Astrocyte (in vitro differentiated cells and primary cell): ENCODE measurements around the gene EIF4G3. TPM values are rescaled to one million over a fixed set of nuclear protein-coding genes. Genes with fewer than 3 reads are reported as not detected.
"Not testable (repeated sequence)": the region's sequence is repeated elsewhere in the genome, so short reads cannot be mapped to it uniquely, and the experiment has no call there.

Experiments used
- DNase-seq: peaks from one replicate; pipeline ENCODE4 v3.0.0-alpha.2; 2010; ENCODE audit warnings: low read depth
- FAIRE-seq: peaks from 2 replicates; lab custom pipeline; 2011; peaks lifted over from hg19 to GRCh38; lab: Jason Lieb, UNC
- H2AFZ ChIP-seq: 2 replicates; pipeline ENCODE4 v1.6.0; 2012; ENCODE audit warnings: low read depth, low read length, inconsistent platforms
- H3K27ac ChIP-seq: 2 replicates; pipeline ENCODE4 v1.5.1; 2011; ENCODE audit warnings: low read depth, low read length, inconsistent platforms
- H3K27me3 ChIP-seq: 2 replicates; pipeline ENCODE4 v1.6.0; 2011; ENCODE audit warnings: low read length, inconsistent platforms; ENCODE audit not compliant: insufficient read depth
- H3K36me3 ChIP-seq: 2 replicates; pipeline ENCODE4 v1.5.1; 2011; ENCODE audit warnings: low read length, inconsistent platforms; ENCODE audit not compliant: insufficient read depth
- H3K4me1 ChIP-seq: 2 replicates; pipeline ENCODE4 v1.5.1; 2011; ENCODE audit warnings: low read length, inconsistent platforms; ENCODE audit not compliant: insufficient read depth
- H3K4me2 ChIP-seq: 2 replicates; pipeline ENCODE4 v1.6.0; 2012; ENCODE audit warnings: low read length, inconsistent platforms
- H3K4me3 ChIP-seq: 2 replicates; pipeline ENCODE4 v1.5.1; 2011; ENCODE audit warnings: low read depth, mild to moderate bottlenecking, low read length, inconsistent platforms; ENCODE audit not compliant: insufficient read depth
- H3K79me2 ChIP-seq: 2 replicates; pipeline ENCODE4 v1.6.0; 2012; ENCODE audit warnings: mild to moderate bottlenecking, low read length, inconsistent platforms; ENCODE audit not compliant: insufficient read depth
- H3K9ac ChIP-seq: 2 replicates; pipeline ENCODE4 v1.6.0; 2012; ENCODE audit warnings: mild to moderate bottlenecking, low read length, inconsistent platforms
- H3K9me3 ChIP-seq: 2 replicates; pipeline ENCODE4 v1.5.1; 2012; ENCODE audit warnings: low read depth, mild to moderate bottlenecking, low read length, inconsistent platforms; ENCODE audit not compliant: insufficient read depth
- H4K20me1 ChIP-seq: 2 replicates; pipeline ENCODE4 v1.6.0; 2012; ENCODE audit warnings: low read length, inconsistent platforms; ENCODE audit not compliant: insufficient read depth
- H3K27ac Mint-ChIP-seq: one replicate; pipeline ENCODE4 v1.8.0; 2021; ENCODE audit warnings: mild to moderate bottlenecking, mixed read lengths; ENCODE audit not compliant: unreplicated experiment
- H3K27me3 Mint-ChIP-seq: one replicate; pipeline ENCODE4 v1.8.0; 2021; ENCODE audit warnings: low read depth, mixed read lengths; ENCODE audit not compliant: unreplicated experiment
- H3K36me3 Mint-ChIP-seq: one replicate; pipeline ENCODE4 v1.8.0; 2021; ENCODE audit warnings: low read depth, mixed read lengths; ENCODE audit not compliant: unreplicated experiment
- H3K4me1 Mint-ChIP-seq: one replicate; pipeline ENCODE4 v1.8.0; 2021; ENCODE audit warnings: low read depth, mixed read lengths; ENCODE audit not compliant: unreplicated experiment
- H3K4me3 Mint-ChIP-seq: one replicate; pipeline ENCODE4 v1.8.0; 2021; ENCODE audit warnings: mild to moderate bottlenecking, moderate library complexity, mixed read lengths; ENCODE audit not compliant: unreplicated experiment
- H3K9me3 Mint-ChIP-seq: one replicate; pipeline ENCODE4 v1.8.0; 2021; ENCODE audit warnings: mild to moderate bottlenecking, mixed read lengths; ENCODE audit not compliant: unreplicated experiment
- EZH2 ChIP-seq: IDR thresholded peaks from 2 replicates; pipeline ENCODE4 v1.6.1; 2012; ENCODE audit warnings: mild to moderate bottlenecking, low read length, inconsistent platforms; ENCODE audit not compliant: insufficient read depth
- total RNA-seq: library from RNA; stranded (reverse); gene quantifications from 2 replicates; pipeline ENCODE4 v1.2.1, GENCODE V29; 2021
- TF ChIP-seq, protein P1 (sequence below): IDR thresholded peaks from 2 replicates; pipeline ENCODE4 v1.5.1; 2011; ENCODE audit warnings: low read depth, mild to moderate bottlenecking, inconsistent platforms, low read length, moderate library complexity; ENCODE audit not compliant: insufficient read depth

Gene EIF4G3
- total RNA-seq, 1 donor from 2014 or later = 76.1 TPM

DNA sequence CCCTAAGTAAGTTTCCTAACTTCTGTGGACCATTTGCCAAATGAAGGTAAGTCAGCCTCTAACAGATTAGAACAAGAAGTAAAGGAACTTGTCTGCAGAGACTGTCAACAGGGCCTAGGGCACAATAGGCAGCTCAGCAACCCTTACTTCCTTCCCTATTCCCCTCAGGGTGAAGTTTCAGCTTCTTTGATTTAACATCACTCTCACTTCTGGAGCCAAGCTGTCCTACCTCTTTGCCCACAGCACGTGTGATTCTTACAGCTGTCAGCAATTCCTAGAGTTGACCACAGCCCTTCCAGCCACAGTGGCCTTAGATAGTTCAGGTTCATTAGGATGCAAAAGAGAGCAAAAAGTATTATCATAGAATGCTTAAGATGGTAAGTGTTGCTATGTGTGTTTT is 7.6 kb upstream of the EIF4G3 start:
- Histone ChIP-seq H3K27me3 (peaks cover under 1% of the 10 kb centered on the region), H2AFZ (no peak overlapping the region), H3K4me1 (no peaks in the 10 kb centered on the region), H4K20me1 (no peaks in the 10 kb centered on the region), H3K27ac (no peak overlapping the region), H3K4me3 (no peak overlapping the region), H3K79me2 (no peaks in the 10 kb centered on the region), H3K36me3 (no peaks in the 10 kb centered on the region), H3K4me2 (no peak overlapping the region), H3K9me3 (no peaks in the 10 kb centered on the region), H3K9ac (no peak overlapping the region)
- peaks cover 2% of the 10 kb centered on the region for H3K36me3 Mint-ChIP-seq
- peaks cover 18% of the 10 kb centered on the region for H3K27me3 Mint-ChIP-seq
- no peak for DNase-seq
- H3K27ac Mint-ChIP-seq = no peak overlapping the region
- TF ChIP-seq EZH2 = no peak
- TF ChIP-seq, protein P1, sequence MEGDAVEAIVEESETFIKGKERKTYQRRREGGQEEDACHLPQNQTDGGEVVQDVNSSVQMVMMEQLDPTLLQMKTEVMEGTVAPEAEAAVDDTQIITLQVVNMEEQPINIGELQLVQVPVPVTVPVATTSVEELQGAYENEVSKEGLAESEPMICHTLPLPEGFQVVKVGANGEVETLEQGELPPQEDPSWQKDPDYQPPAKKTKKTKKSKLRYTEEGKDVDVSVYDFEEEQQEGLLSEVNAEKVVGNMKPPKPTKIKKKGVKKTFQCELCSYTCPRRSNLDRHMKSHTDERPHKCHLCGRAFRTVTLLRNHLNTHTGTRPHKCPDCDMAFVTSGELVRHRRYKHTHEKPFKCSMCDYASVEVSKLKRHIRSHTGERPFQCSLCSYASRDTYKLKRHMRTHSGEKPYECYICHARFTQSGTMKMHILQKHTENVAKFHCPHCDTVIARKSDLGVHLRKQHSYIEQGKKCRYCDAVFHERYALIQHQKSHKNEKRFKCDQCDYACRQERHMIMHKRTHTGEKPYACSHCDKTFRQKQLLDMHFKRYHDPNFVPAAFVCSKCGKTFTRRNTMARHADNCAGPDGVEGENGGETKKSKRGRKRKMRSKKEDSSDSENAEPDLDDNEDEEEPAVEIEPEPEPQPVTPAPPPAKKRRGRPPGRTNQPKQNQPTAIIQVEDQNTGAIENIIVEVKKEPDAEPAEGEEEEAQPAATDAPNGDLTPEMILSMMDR = no peak
- no peak overlapping the region for H3K4me3 Mint-ChIP-seq
- H3K4me1 Mint-ChIP-seq = peaks cover 3% of the 10 kb centered on the region
- no peaks in the 10 kb centered on the region for H3K9me3 Mint-ChIP-seq
- no peak for FAIRE-seq

DNA sequence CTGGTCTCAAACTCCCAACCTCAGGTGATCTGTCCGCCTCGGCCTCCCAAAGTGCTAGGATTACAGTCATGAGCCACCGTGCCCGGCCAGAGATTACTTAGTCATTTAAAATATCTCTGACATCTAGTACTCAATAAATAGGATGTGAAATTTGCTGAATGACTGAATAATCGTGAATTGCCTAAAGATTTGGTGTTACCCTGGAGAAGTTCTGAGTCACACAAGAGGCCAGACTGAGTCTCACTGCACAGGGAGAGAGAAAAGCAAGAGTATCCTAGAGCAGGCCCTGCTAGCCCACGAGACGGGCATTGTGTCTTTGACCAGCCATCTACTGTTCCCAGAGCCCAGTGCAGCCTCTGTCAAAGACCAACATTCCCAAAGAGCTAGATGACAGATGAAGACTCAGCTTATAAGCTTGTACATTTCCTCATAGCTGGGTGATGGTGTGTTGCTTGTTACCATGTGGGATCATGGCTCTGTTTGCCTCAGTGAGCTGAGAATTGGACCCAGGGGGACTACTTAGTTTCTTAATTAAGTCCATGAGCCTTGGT is 5.6 kb upstream of the EIF4G3 start:
- Histone ChIP-seq H3K9ac (no peak overlapping the region), H3K36me3 (no peaks in the 10 kb centered on the region), H3K4me1 (peaks cover 1% of the 10 kb centered on the region), H2AFZ (no peak overlapping the region), H3K9me3 (no peaks in the 10 kb centered on the region), H3K79me2 (no peaks in the 10 kb centered on the region), H3K27ac (no peak overlapping the region), H3K27me3 (no peaks in the 10 kb centered on the region), H3K4me2 (no peak overlapping the region), H4K20me1 (no peaks in the 10 kb centered on the region), H3K4me3 (no peak overlapping the region)
- Mint-ChIP-seq H3K9me3 (no peaks in the 10 kb centered on the region), H3K27me3 (peaks cover 1% of the 10 kb centered on the region), H3K4me1 (peaks cover 3% of the 10 kb centered on the region), H3K27ac (no peak overlapping the region), H3K4me3 (peak overlapping the region; percentile 2), H3K36me3 (peaks cover 2% of the 10 kb centered on the region)
- DNase-seq = no peak
- no peak for FAIRE-seq
- TF ChIP-seq, protein P1 = no peak
- TF ChIP-seq EZH2 = no peak

DNA sequence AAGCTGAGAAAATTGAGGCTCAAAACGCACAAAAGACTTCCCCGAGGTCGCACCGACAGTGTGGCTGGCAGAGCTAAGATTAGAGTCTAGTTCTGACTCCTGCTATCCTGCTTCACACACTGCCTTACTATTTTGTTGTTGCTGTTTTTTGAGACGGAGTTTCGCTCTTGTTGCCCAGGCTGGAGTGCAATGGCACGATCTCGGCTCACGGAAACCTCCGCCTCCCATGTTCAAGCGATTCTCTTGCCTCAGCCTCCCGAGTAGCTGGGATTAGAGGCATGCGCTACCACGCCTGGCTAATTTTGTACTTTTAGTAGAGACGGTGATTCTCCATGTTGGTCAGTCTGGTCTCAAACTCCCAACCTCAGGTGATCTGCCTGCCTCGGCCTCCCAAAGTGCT is 1.6 kb upstream of the EIF4G3 start:
- H3K4me1 ChIP-seq, H3K9ac ChIP-seq, H3K4me1 Mint-ChIP-seq, H3K36me3 ChIP-seq, H3K4me3 Mint-ChIP-seq, H2AFZ ChIP-seq, FAIRE-seq, H3K27ac ChIP-seq, H3K9me3 ChIP-seq, H3K4me3 ChIP-seq, H3K27me3 ChIP-seq, DNase-seq, H3K27ac Mint-ChIP-seq, H3K4me2 ChIP-seq, H3K27me3 Mint-ChIP-seq, H3K9me3 Mint-ChIP-seq, H3K36me3 Mint-ChIP-seq: not testable (repeated sequence)
- H4K20me1 ChIP-seq = peaks cover 26% of the 10 kb centered on the region
- H3K79me2 ChIP-seq = peaks cover 27% of the 10 kb centered on the region
